SU-DHL-6 (cell line): Measurements from ENCODE around the gene SLC25A48.

Experiments
- EZH2phosphoT487 ChIP-seq: fragments of 200-600 bp; sonication (generic), shearing (Covaris generic); conservative IDR thresholded peaks from 2 replicates; pipeline ENCODE4 v1.6.1; 2018; ENCODE audit warnings: mild to moderate bottlenecking, antibody characterized with exemption, low read length, moderate library complexity, mixed read lengths
- TF ChIP-seq, protein P1 (sequence below): fragments of 200-600 bp; sonication (generic); IDR thresholded peaks from one replicate; pipeline ENCODE4 v1.5.1; 2017; ENCODE audit warnings: antibody characterized with exemption, mild to moderate bottlenecking, low read length, moderate library complexity; ENCODE audit not compliant: insufficient read depth, poor library complexity, severe bottlenecking

DNA sequence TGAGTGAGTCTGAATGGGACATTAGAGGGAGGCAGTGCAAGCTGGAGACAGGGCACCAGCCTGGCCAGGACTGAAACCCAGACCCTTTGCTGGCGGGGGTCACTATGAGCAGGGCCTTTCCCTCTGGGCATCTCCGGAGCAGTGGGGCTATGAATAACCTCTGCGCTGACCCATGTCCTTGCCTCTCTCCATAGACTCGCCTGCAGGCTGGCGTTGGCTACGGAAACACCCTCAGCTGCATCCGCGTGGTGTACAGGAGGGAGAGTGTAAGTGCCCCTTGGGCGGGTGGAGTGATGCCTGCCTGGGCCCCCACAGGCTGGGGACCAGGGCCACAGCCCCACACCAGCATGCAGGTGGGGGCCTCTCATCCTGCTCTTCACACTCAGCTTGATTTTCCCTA lies 15.8 kb downstream of the SLC25A48 start:
- TF ChIP-seq, protein P1, sequence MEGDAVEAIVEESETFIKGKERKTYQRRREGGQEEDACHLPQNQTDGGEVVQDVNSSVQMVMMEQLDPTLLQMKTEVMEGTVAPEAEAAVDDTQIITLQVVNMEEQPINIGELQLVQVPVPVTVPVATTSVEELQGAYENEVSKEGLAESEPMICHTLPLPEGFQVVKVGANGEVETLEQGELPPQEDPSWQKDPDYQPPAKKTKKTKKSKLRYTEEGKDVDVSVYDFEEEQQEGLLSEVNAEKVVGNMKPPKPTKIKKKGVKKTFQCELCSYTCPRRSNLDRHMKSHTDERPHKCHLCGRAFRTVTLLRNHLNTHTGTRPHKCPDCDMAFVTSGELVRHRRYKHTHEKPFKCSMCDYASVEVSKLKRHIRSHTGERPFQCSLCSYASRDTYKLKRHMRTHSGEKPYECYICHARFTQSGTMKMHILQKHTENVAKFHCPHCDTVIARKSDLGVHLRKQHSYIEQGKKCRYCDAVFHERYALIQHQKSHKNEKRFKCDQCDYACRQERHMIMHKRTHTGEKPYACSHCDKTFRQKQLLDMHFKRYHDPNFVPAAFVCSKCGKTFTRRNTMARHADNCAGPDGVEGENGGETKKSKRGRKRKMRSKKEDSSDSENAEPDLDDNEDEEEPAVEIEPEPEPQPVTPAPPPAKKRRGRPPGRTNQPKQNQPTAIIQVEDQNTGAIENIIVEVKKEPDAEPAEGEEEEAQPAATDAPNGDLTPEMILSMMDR: no peak
- TF ChIP-seq EZH2phosphoT487: no peak
